ENCODE results near the gene KCNJ14. TPM values are rescaled to one million over a fixed set of nuclear protein-coding genes. Genes with fewer than 3 reads are reported as not detected.

KCNJ14 gene
- total RNA-seq, 1 donor from 2014 or later, result 1.6 TPM

DNA sequence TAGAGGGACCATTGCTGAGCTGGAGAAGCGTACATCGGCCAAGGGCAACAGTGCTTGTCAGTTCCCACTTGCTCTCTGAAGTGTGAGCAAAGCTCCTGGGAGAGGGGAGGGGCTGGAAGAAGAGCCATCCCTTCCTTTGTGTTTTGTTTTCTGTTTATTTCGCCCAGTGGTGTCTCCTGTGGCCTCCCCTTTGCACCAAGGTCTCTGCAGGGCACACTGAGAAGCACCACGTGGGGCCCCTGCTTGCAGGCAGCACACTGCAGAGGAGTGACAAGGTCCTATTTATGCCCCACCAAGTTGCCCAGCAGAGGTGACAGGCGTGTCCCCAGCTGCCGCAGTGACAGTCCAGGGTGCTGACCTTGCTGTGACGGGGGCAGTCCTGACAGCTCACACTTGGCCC is 38.0 kb upstream of the KCNJ14 start:
- Mint-ChIP-seq H3K9me3 (ENCODE audit: unreplicated experiment) (no peaks in the 10 kb centered on the region), H3K27me3 (ENCODE audit: unreplicated experiment) (no peaks in the 10 kb centered on the region), H3K4me3 (ENCODE audit: unreplicated experiment) (no peak overlapping the region), H3K27ac (ENCODE audit: unreplicated experiment) (no peak overlapping the region), H3K4me1 (ENCODE audit: unreplicated experiment) (peaks cover 21% of the 10 kb centered on the region), H3K36me3 (ENCODE audit: unreplicated experiment) (no peaks in the 10 kb centered on the region)
- TF ChIP-seq, protein P1, sequence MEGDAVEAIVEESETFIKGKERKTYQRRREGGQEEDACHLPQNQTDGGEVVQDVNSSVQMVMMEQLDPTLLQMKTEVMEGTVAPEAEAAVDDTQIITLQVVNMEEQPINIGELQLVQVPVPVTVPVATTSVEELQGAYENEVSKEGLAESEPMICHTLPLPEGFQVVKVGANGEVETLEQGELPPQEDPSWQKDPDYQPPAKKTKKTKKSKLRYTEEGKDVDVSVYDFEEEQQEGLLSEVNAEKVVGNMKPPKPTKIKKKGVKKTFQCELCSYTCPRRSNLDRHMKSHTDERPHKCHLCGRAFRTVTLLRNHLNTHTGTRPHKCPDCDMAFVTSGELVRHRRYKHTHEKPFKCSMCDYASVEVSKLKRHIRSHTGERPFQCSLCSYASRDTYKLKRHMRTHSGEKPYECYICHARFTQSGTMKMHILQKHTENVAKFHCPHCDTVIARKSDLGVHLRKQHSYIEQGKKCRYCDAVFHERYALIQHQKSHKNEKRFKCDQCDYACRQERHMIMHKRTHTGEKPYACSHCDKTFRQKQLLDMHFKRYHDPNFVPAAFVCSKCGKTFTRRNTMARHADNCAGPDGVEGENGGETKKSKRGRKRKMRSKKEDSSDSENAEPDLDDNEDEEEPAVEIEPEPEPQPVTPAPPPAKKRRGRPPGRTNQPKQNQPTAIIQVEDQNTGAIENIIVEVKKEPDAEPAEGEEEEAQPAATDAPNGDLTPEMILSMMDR (IDR thresholded peaks at IDR 0.05), result no peak
- no peak for DNase-seq (ENCODE audit: extremely low spot score, unreplicated experiment)

DNA sequence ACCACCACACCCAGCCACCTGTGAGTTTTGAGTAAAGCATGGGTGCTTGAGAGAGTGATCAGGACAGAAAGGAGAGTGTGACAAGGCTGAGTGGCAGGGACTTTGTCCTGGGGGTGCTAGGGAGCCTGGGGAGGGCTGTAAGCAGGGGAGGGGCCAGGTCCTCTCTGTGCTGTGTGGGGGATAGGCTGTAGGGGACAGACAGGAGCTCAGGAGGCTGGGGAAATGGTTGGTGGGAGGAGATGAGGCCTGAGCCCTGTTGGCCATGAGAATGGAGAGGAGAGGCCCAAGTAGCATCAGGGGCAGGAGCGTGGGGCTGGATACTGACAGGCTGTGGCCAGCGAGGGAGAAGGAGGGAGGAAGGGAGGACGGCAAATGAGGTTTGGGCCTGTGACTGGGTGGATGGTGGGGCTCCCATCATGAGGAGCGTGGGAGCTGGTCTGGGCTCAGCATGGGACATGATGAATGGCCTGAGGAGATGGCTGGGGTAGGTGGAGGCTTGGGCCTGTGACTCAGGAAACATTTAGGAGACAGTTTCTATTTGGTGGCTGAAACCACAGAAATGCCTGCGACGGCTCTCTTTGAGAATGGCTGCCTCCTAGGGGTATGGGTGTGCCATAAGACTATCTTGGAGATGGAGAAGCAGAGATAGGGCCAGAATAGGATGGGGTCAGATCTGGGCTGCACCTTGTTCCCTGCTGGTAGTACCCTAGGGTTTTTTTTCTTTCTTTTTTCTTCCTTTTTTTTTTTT is 36.9 kb upstream of the KCNJ14 start:
- peaks cover 3% of the 10 kb centered on the region for H3K36me3 Mint-ChIP-seq (ENCODE audit: unreplicated experiment)
- no peaks in the 10 kb centered on the region for H3K9me3 Mint-ChIP-seq (ENCODE audit: unreplicated experiment)
- peaks cover 24% of the 10 kb centered on the region for H3K4me1 Mint-ChIP-seq (ENCODE audit: unreplicated experiment)
- TF ChIP-seq, protein P1 (IDR thresholded peaks at IDR 0.05), result peak; percentile 9
- H3K4me3 Mint-ChIP-seq (ENCODE audit: unreplicated experiment), result no peak overlapping the region
- peak overlapping the region; percentile 77 for H3K27ac Mint-ChIP-seq (ENCODE audit: unreplicated experiment)
- no peak for DNase-seq (ENCODE audit: extremely low spot score, unreplicated experiment)
- no peaks in the 10 kb centered on the region for H3K27me3 Mint-ChIP-seq (ENCODE audit: unreplicated experiment)

DNA sequence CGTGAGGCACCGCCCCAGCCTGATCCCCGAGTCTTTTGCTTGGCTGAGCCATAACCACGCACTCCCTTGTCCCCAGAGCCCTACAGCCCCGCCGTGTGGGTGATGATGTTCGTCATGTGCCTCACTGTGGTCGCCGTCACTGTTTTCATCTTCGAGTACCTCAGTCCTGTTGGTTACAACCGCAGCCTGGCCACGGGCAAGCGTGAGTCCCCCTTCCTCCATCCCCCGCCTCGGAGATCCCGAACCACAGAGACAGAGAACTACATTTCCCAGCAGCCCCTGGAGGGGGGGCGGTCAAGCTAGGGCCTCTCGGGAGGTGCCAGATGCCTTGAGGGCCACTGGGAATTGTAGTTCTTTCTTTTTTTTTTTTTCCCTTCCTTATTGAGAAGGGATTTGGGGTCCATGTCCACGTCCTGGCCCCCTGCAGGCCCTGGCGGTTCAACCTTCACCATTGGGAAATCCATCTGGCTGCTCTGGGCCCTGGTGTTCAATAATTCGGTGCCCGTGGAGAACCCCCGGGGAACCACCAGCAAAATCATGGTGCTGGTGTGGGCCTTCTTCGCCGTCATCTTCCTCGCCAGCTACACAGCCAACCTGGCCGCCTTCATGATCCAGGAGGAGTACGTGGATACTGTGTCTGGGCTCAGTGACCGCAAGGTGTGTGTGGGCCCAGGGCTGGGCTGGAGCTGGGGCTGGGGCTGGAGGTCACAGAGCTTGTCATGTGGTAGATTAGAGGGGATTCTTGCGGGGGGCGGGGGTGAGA is 36.0 kb upstream of the KCNJ14 start:
- no peak overlapping the region for H3K27ac Mint-ChIP-seq (ENCODE audit: unreplicated experiment)
- peaks cover 17% of the 10 kb centered on the region for H3K4me1 Mint-ChIP-seq (ENCODE audit: unreplicated experiment)
- H3K27me3 Mint-ChIP-seq (ENCODE audit: unreplicated experiment), result no peaks in the 10 kb centered on the region
- no peak for DNase-seq (ENCODE audit: extremely low spot score, unreplicated experiment)
- TF ChIP-seq, protein P1 (IDR thresholded peaks at IDR 0.05), result no peak
- H3K4me3 Mint-ChIP-seq (ENCODE audit: unreplicated experiment), result no peak overlapping the region
- H3K9me3 Mint-ChIP-seq (ENCODE audit: unreplicated experiment), result no peaks in the 10 kb centered on the region
- H3K36me3 Mint-ChIP-seq (ENCODE audit: unreplicated experiment), result peaks cover 3% of the 10 kb centered on the region

DNA sequence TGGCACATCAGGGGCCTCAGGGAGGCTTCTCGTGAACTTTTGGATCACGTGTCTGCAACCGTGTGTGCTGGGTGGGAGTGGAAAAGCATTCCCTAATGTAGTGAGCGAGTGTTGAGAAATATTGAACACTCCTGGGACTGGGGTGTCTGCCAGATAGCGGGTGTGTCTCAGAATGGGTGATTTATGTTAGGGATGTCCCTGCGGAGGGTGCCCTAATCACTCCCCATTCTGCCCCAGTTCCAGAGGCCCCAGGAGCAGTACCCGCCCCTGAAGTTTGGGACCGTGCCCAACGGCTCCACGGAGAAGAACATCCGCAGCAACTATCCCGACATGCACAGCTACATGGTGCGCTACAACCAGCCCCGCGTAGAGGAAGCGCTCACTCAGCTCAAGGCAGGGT is 33.8 kb upstream of the KCNJ14 start:
- H3K4me3 Mint-ChIP-seq (ENCODE audit: unreplicated experiment), result no peak overlapping the region
- H3K36me3 Mint-ChIP-seq (ENCODE audit: unreplicated experiment), result peaks cover 3% of the 10 kb centered on the region
- no peak for DNase-seq (ENCODE audit: extremely low spot score, unreplicated experiment)
- no peaks in the 10 kb centered on the region for H3K27me3 Mint-ChIP-seq (ENCODE audit: unreplicated experiment)
- no peak overlapping the region for H3K27ac Mint-ChIP-seq (ENCODE audit: unreplicated experiment)
- TF ChIP-seq, protein P1 (IDR thresholded peaks at IDR 0.05), result no peak
- H3K4me1 Mint-ChIP-seq (ENCODE audit: unreplicated experiment), result peaks cover 23% of the 10 kb centered on the region
- no peaks in the 10 kb centered on the region for H3K9me3 Mint-ChIP-seq (ENCODE audit: unreplicated experiment)

DNA sequence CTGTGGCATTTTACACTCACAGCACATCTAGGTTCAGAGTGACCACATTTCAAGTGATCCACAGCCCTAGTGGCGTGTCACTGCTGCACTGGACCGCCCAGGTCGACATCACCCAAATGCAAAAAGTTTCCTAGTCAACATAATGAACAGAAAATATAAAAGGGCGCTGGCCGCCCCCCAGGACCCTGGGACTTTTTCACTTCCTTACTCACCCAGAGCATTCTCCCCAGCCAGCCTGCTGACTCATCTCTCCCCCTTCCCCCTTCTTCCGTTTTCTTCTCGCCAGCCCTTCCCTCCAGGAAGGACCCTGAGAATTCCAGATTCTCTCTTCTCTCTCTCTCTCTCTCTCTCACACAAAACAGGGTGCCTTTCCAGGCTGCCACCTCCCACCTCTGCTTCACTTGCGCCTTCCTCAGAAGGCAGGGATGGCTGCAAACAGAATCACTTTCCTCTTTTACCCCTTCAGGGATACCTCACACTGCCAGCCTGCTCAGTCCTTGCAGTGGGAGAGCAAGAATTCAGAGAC is 30.6 kb upstream of the KCNJ14 start:
- Mint-ChIP-seq H3K27me3 (ENCODE audit: unreplicated experiment) (no peaks in the 10 kb centered on the region), H3K9me3 (ENCODE audit: unreplicated experiment) (no peaks in the 10 kb centered on the region), H3K36me3 (ENCODE audit: unreplicated experiment) (peaks cover 3% of the 10 kb centered on the region), H3K27ac (ENCODE audit: unreplicated experiment) (peak overlapping the region; percentile 97), H3K4me1 (ENCODE audit: unreplicated experiment) (peaks cover 17% of the 10 kb centered on the region), H3K4me3 (ENCODE audit: unreplicated experiment) (peak overlapping the region; percentile 64)
- no peak for DNase-seq (ENCODE audit: extremely low spot score, unreplicated experiment)
- TF ChIP-seq, protein P1 (IDR thresholded peaks at IDR 0.05), result no peak
